GM12878 (cell line): ENCODE measurements around the gene TMEM231. TPM values are rescaled to one million over a fixed set of nuclear protein-coding genes. Genes with fewer than 3 reads are reported as not detected.

ENCODE experiments used
- ATF2 ChIP-seq: IDR thresholded peaks from 2 replicates; pipeline ENCODE4 v1.6.1; 2012; ENCODE audit warnings: low read length, inconsistent platforms
- CBFB ChIP-seq: IDR thresholded peaks from 2 replicates; pipeline ENCODE4 v1.6.1; 2016; ENCODE audit warnings: antibody characterized with exemption, low read depth
- FOXK2 ChIP-seq: fragments of 450-650 bp; IDR thresholded peaks from 2 replicates; pipeline ENCODE4 v1.6.1; 2017; ENCODE audit warnings: mild to moderate bottlenecking, moderate library complexity
- JUND ChIP-seq: IDR thresholded peaks from 2 replicates; pipeline ENCODE4 v1.6.1; 2012; ENCODE audit warnings: low read depth, mild to moderate bottlenecking, low read length, improper control_type of control experiment, moderate library complexity
- KAT2A ChIP-seq: conservative IDR thresholded peaks from 2 replicates; pipeline ENCODE4 v1.6.1; 2011; ENCODE audit warnings: low read depth, low read length; ENCODE audit not compliant: control insufficient read depth
- MEF2A ChIP-seq: IDR thresholded peaks from 2 replicates; pipeline ENCODE4 v1.6.1; 2011; ENCODE audit warnings: low read depth, mild to moderate bottlenecking, low read length, moderate library complexity; ENCODE audit not compliant: insufficient read depth
- PML ChIP-seq: IDR thresholded peaks from 2 replicates; pipeline ENCODE4 v1.6.1; 2012; ENCODE audit warnings: low read length, inconsistent platforms
- TCF12 ChIP-seq: IDR thresholded peaks from 2 replicates; pipeline ENCODE4 v1.6.1; 2011; ENCODE audit warnings: low read depth, mild to moderate bottlenecking, low read length
- YY1 ChIP-seq: IDR thresholded peaks from 2 replicates; pipeline ENCODE4 v1.6.1; 2011; ENCODE audit warnings: low read depth, mild to moderate bottlenecking, low read length
- polyA plus RNA-seq, 11 experiments: library from polyadenylated mRNA; depleted of rRNA in 4 of 11; unstranded in 6 of 11; stranded (reverse) in 5 of 11; fragments of >200 nt; fragmentation: Nextera tagmentation in 4 of 11; fragmentation: Illumina TruSeq in 1 of 11; extraction: Ambion mirVana in 4 of 11; extraction: Trizol in 1 of 11; gene quantifications; 1 replicate in 1 of 11; 2 replicates in 10 of 11; pipeline versions ENCODE4 v1.2.1 to v1.2.3, GENCODE V29; 2011 to 2016; ENCODE audit warnings: inconsistent platforms in 2 of 11, missing spikeins in 2 of 11, low read depth in 1 of 11
- total RNA-seq, 4 experiments: library from RNA; depleted of rRNA in 3 of 4; stranded (reverse); fragments of >200 nt in 3 of 4; fragmentation: Illumina TruSeq in 1 of 4; extraction: Trizol in 1 of 4; gene quantifications; 2 replicates each; pipeline versions ENCODE4 v1.2.1 to v1.2.3, GENCODE V29; 2013 to 2021
- TF ChIP-seq, protein P1 (sequence below): IDR thresholded peaks from 2 replicates; pipeline ENCODE4 v1.6.1; 2011; ENCODE audit warnings: borderline replicate concordance, low read depth, mild to moderate bottlenecking, moderate library complexity, low read length; ENCODE audit not compliant: insufficient read depth, poor library complexity, severe bottlenecking

The TMEM231 gene
- total and polyA plus RNA-seq, 10 of the 15 experiments (the other 5 are each of a cell fraction or from before 2014, with no cell fraction given), result 1.2 to 9.1 (median 5.9) TPM

- TF ChIP-seq, protein P1, sequence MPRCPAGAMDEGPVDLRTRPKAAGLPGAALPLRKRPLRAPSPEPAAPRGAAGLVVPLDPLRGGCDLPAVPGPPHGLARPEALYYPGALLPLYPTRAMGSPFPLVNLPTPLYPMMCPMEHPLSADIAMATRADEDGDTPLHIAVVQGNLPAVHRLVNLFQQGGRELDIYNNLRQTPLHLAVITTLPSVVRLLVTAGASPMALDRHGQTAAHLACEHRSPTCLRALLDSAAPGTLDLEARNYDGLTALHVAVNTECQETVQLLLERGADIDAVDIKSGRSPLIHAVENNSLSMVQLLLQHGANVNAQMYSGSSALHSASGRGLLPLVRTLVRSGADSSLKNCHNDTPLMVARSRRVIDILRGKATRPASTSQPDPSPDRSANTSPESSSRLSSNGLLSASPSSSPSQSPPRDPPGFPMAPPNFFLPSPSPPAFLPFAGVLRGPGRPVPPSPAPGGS, result no peak
- TF ChIP-seq MEF2A (peak; percentile 76; the same call in 1 of the 2 replicates), FOXK2 (no peak), JUND (no peak), YY1 (peak; percentile 27; the same call in 1 of the 2 replicates), CBFB (peak; percentile 9; the same call in 1 of the 2 replicates), KAT2A (no peak), TCF12 (no peak), PML (peak; percentile 50), ATF2 (peak; percentile 30; the same call in 1 of the 2 replicates)
Measured at GRCh38 chr16:75579281-75579834, 23.3 kb upstream of the TMEM231 start (continued).
